ENCODE data around the gene RALB.

DNA sequence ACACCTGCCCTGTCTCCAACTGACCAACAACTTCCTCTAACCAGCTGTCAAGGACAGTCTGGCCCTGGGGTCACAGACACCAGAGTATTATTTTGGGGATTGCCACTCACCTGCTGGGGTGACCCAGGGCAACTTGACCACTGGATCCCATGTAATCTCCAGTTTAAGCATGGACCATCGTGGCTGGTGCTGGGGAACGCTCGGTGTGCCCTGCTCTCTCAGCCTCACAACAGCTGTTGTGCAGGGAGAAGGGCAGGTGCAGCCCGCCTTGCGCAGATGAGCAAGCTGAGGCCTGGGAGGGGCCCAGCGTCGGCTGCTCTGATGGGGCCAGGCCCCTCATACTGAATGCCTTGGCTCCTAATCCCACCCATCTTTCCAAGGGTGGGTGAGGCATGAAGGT is 72.3 kb downstream of the RALB start:
- no peak for TF ChIP-seq YY1 (IDR thresholded peaks at IDR 0.05; ENCODE audit: low read depth)
- no peak for TF ChIP-seq RAD21 (IDR thresholded peaks at IDR 0.05; ENCODE audit: low read depth)
- no peak for TF ChIP-seq EP300 (IDR thresholded peaks at IDR 0.05; ENCODE audit: borderline replicate concordance)
- TF ChIP-seq TAF1 (IDR thresholded peaks at IDR 0.05; ENCODE audit: low read depth): no peak
- TF ChIP-seq CEBPB (IDR thresholded peaks at IDR 0.05): no peak
- no peak for TF ChIP-seq CREB1 (IDR thresholded peaks at IDR 0.05; ENCODE audit: low read depth)
- no peak for TF ChIP-seq NFIC (IDR thresholded peaks at IDR 0.05)
- no peak for TF ChIP-seq REST (IDR thresholded peaks at IDR 0.05; ENCODE audit: low read depth)
- no peak for TF ChIP-seq MAX (IDR thresholded peaks at IDR 0.05)
- no peak for TF ChIP-seq FOXM1 (IDR thresholded peaks at IDR 0.05; ENCODE audit: borderline replicate concordance, low read depth)
- TF ChIP-seq ZBTB7A (IDR thresholded peaks at IDR 0.05; ENCODE audit: low read depth): no peak
- TF ChIP-seq EGR1 (IDR thresholded peaks at IDR 0.05): no peak
- no peak for TF ChIP-seq TCF12 (IDR thresholded peaks at IDR 0.05; ENCODE audit: low read depth)
- TF ChIP-seq TEAD4 (IDR thresholded peaks at IDR 0.05): no peak
